MM.1S (cell line): Measurements from ENCODE around the gene CCZ1.
"Not testable (repeated sequence)": the region's sequence is repeated elsewhere in the genome, so short reads cannot be mapped to it uniquely, and the experiment has no call there.

ENCODE experiments used
- CTCF ChIP-seq: fragments of 300-600 bp; sonication (generic); IDR thresholded peaks from 2 replicates; pipeline ENCODE4 v1.5.1; 2016; ENCODE audit warnings: antibody characterized with exemption, low read length, mixed read lengths
- EZH2 ChIP-seq: fragments of 300-600 bp; sonication (generic); optimal IDR thresholded peaks from 2 replicates; pipeline ENCODE3; 2017; ENCODE audit warnings: low read depth, mild to moderate bottlenecking, antibody characterized with exemption, low read length, mixed read lengths
- EZH2phosphoT487 ChIP-seq: fragments of 300-600 bp; sonication (generic); IDR thresholded peaks from 2 replicates; pipeline ENCODE4 v1.6.1; 2018; ENCODE audit warnings: antibody characterized with exemption, low read length

- TF ChIP-seq CTCF, EZH2, EZH2phosphoT487: not testable (repeated sequence)
Observed at GRCh38 chr7:5930290-5930689, 31.8 kb downstream of the CCZ1 start.
